ENCODE results near the gene CYB561D2.

GRCh38 chr3:50334339-50335075 is 16.2 kb upstream of the CYB561D2 start:
- no peak for TF ChIP-seq CTCF (IDR thresholded peaks at IDR 0.05)
- no peak for TF ChIP-seq POLR2A (IDR thresholded peaks at IDR 0.05)
- TF ChIP-seq EP300 (IDR thresholded peaks at IDR 0.05), result no peak

Data from ovary (tissue), 3 donors.